HepG2 (cell line): ENCODE results near the gene KIRREL2. TPM values are rescaled to one million over a fixed set of nuclear protein-coding genes. Genes with fewer than 3 reads are reported as not detected.

ENCODE experiments used
- ATAC-seq: fragments of 200-7000 bp; cut with Tn5 transposase; 3 replicates; pipeline ENCODE4 v1.9.1; 2020; ENCODE audit warnings: mild to moderate bottlenecking, moderate library complexity
- BruUV-seq: library from RNA; stranded (reverse); fragments of 400-500 nt; replicated peaks from 2 replicates; lab custom pipeline; 2021; lab: Mats Ljungman, UMichigan
- CTCF ChIA-PET: fragments of 300-600 bp; formaldehyde crosslinking; extraction: SDS; loops from one replicate; lab custom pipeline; 2021; ENCODE audit warnings: low total read pairs, inconsistent platforms, low intra/inter-chr PET ratio; lab: Yijun Ruan, JAX
- POLR2A ChIA-PET: fragments of 350-600 bp; sonication (Branson Sonifier 250); formaldehyde crosslinking; loops from one replicate; lab custom pipeline; 2020; ENCODE audit warnings: antibody characterized with exemption, inconsistent platforms; lab: Yijun Ruan, JAX
- DNase-seq: peaks from one replicate; pipeline ENCODE4 v3.0.0-alpha.2; 2015; ENCODE audit warnings: low spot score
- FAIRE-seq: peaks from 3 replicates; lab custom pipeline; 2011; peaks lifted over from hg19 to GRCh38; lab: Jason Lieb, UNC
- H2AFZ ChIP-seq: one replicate; pipeline ENCODE4 v1.6.1; 2011; ENCODE audit warnings: low read length, inconsistent platforms
- H3K27ac ChIP-seq: fragments of 300-600 bp; 3 replicates; pipeline ENCODE4 v1.8.0; 2011; ENCODE audit warnings: mixed run types, mild to moderate bottlenecking, mixed read lengths, low read length, inconsistent platforms; ENCODE audit not compliant: insufficient read depth; ENCODE audit errors: extremely low read length
- H3K27me3 ChIP-seq, 2 experiments: fragments of 200-600 bp in 1 of 2; 2 replicates in 1 of 2; 3 replicates in 1 of 2; pipeline versions ENCODE4 v1.6.0 to v1.8.0; 2011; ENCODE audit warnings: low read length in 2 of 2, mild to moderate bottlenecking in 2 of 2, moderate library complexity in 2 of 2, inconsistent platforms in 1 of 2; ENCODE audit not compliant: insufficient read depth in 2 of 2, control insufficient read depth in 1 of 2
- H3K36me3 ChIP-seq, 2 experiments: fragments of 200-600 bp in 1 of 2; replicated peaks in 1 of 2; 2 replicates in 1 of 2; 3 replicates in 1 of 2; pipeline versions ENCODE4 v1.5.1 to v1.8.0; 2011; ENCODE audit warnings: low read length in 2 of 2, inconsistent platforms in 1 of 2; ENCODE audit not compliant: insufficient read depth in 2 of 2, control insufficient read depth in 1 of 2
- H3K4me1 ChIP-seq: 2 replicates; pipeline ENCODE4 v1.5.1; 2012; ENCODE audit warnings: low read length, inconsistent platforms; ENCODE audit not compliant: insufficient read depth
- H3K4me2 ChIP-seq: 2 replicates; pipeline ENCODE4 v1.6.0; 2011; ENCODE audit warnings: low read depth, low read length, inconsistent platforms
- H3K4me3 ChIP-seq, 3 experiments: fragments of 200-600 bp in 1 of 3; sonication (generic), shearing (Covaris generic) in 1 of 3; replicated peaks in 1 of 3; 2 replicates each; pipeline ENCODE4 v1.5.1; 2011 to 2016; ENCODE audit warnings: low read length in 3 of 3, inconsistent platforms in 2 of 3, low read depth in 2 of 3, mild to moderate bottlenecking in 2 of 3, control low read depth in 1 of 3, mixed read lengths in 1 of 3; ENCODE audit not compliant: insufficient read depth in 1 of 3
- H3K79me2 ChIP-seq: one replicate; pipeline ENCODE4 v1.6.1; 2011; ENCODE audit warnings: low read length, inconsistent platforms; ENCODE audit not compliant: insufficient read depth
- H3K9ac ChIP-seq: 2 replicates; pipeline ENCODE4 v1.6.0; 2011; ENCODE audit warnings: mild to moderate bottlenecking, low read depth, low read length, inconsistent platforms; ENCODE audit not compliant: insufficient read depth
- H3K9me3 ChIP-seq: 2 replicates; pipeline ENCODE4 v1.5.1; 2012; ENCODE audit warnings: mild to moderate bottlenecking, low read length
- H4K20me1 ChIP-seq: 2 replicates; pipeline ENCODE4 v1.6.0; 2011; ENCODE audit warnings: inconsistent platforms, mild to moderate bottlenecking, low read length, moderate library complexity; ENCODE audit not compliant: insufficient read depth
- FOXM1 ChIP-seq: sonication (generic); formaldehyde crosslinking; IDR thresholded peaks from 2 replicates; pipeline ENCODE4 v1.5.0; 2020; ENCODE audit warnings: missing genetic modification reagents
- HCFC1 ChIP-seq: fragments of 150-350 bp; IDR thresholded peaks from 2 replicates; pipeline ENCODE4 v1.6.1; 2014; ENCODE audit warnings: low read depth, low read length
- HNRNPK ChIP-seq: fragments of 200-400 bp; formaldehyde crosslinking; IDR thresholded peaks from 2 replicates; pipeline ENCODE4 v1.6.1; 2018; ENCODE audit warnings: low read length, low read depth, moderate library complexity, mild to moderate bottlenecking; ENCODE audit not compliant: poor library complexity, severe bottlenecking
- RBAK ChIP-seq: sonication (generic); formaldehyde crosslinking; IDR thresholded peaks from 2 replicates; pipeline ENCODE4 v1.5.1; 2020; ENCODE audit warnings: mild to moderate bottlenecking, missing genetic modification reagents
- SRF ChIP-seq: IDR thresholded peaks from 2 replicates; pipeline ENCODE4 v1.6.1; 2011; ENCODE audit warnings: mild to moderate bottlenecking, low read depth, low read length, moderate library complexity
- SSRP1 ChIP-seq: IDR thresholded peaks from 2 replicates; pipeline ENCODE4 v1.6.1; 2016; ENCODE audit warnings: control low read depth
- ZBTB7B ChIP-seq: sonication (generic); formaldehyde crosslinking; IDR thresholded peaks from 2 replicates; pipeline ENCODE4 v1.4.0; 2020; ENCODE audit warnings: missing genetic modification reagents
- ZNF567 ChIP-seq: sonication (generic); formaldehyde crosslinking; IDR thresholded peaks from 2 replicates; pipeline ENCODE4 v1.8.1; 2023; ENCODE audit warnings: mild to moderate bottlenecking, missing genetic modification reagents, borderline replicate concordance
- ZNF749 ChIP-seq: sonication (generic); formaldehyde crosslinking; IDR thresholded peaks from 2 replicates; pipeline ENCODE4 v1.8.0; 2022; ENCODE audit warnings: mild to moderate bottlenecking, missing genetic modification reagents, moderate library complexity, borderline replicate concordance
- ZZZ3 ChIP-seq: sonication (generic); formaldehyde crosslinking; IDR thresholded peaks from 2 replicates; pipeline ENCODE4 v1.4.0; 2020; ENCODE audit warnings: missing genetic modification reagents, mild to moderate bottlenecking, borderline replicate concordance
- WGBS: methylation state at CpG from one replicate; pipeline ENCODE4 v1.1.6; 2017; ENCODE audit warnings: low lambda C conversion rate; 5-methylcytosine and 5-hydroxymethylcytosine counted together
- in situ Hi-C: cut with HindIII; loops from 2 replicates; pipeline ENCODE4 v1.10.0; 2017; ENCODE audit warnings: low pct_unique_long_range_greater_than_20kb; ENCODE audit not compliant: extremely low pct_ligation_motif_present
- intact Hi-C: fragments of 100-400 bp; cut with micrococcal nuclease; formaldehyde crosslinking; loops from one replicate; pipeline ENCODE4 v1.10.0; 2022; ENCODE audit not compliant: unreplicated experiment
- polyA plus RNA-seq, 8 experiments: library from polyadenylated mRNA; depleted of rRNA in 3 of 8; stranded (reverse) in 7 of 8; unstranded in 1 of 8; fragments of >200 nt; fragmentation: Illumina TruSeq in 4 of 8; extraction: Trizol in 4 of 8; gene quantifications; 2 replicates each; pipeline versions ENCODE4 v1.2.1 to v1.2.3, GENCODE V29; 2011 to 2016; ENCODE audit warnings: low read depth in 4 of 8, missing spikeins in 1 of 8, mixed read lengths in 1 of 8; ENCODE audit not compliant: insufficient read depth in 1 of 8
- total RNA-seq, 5 experiments: library from RNA; depleted of rRNA; stranded (reverse); fragments of >200 nt; fragmentation: Illumina TruSeq; extraction: Trizol; gene quantifications; 2 replicates each; pipeline ENCODE4 v1.2.3, GENCODE V29; 2016; ENCODE audit warnings: low read depth in 1 of 5
- TF ChIP-seq, protein P1 (sequence below): sonication (generic); formaldehyde crosslinking; IDR thresholded peaks from 2 replicates; pipeline ENCODE4 v1.4.0; 2020; ENCODE audit warnings: low read depth, mild to moderate bottlenecking, missing genetic modification reagents

KIRREL2 gene
- total and polyA plus RNA-seq, 2 of the 13 experiments (the other 11 are each of a cell fraction or from before 2014, with no cell fraction given) = 0.18 to 2.4 TPM

DNA sequence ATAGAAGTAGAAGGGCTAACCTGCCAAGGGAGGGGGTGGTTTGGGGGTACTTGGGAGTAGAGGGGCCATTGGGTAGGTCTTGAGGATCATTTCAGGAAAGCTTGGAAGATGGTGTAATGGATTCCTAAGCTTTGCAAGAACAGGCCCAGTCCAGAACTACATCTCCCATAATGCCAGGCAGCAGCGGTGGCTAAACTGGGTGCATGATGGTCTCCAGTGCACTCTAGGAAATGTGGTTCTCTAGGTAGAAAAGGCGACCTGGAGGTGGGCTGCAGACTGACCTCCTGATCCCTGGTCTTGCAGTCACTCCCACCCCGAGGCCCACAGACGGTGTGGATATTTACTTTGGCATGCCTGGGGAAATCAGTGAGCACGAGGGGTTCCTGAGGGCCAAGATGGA lies 15.5 kb downstream of the KIRREL2 start (continued):
- TF ChIP-seq ZNF567 (CRISPR knock-in tag) (no peak), HNRNPK (no peak), HCFC1 (peak; percentile 13; the same call in 1 of the 2 replicates), ZNF749 (no peak), FOXM1 (CRISPR knock-in tag) (no peak)
- TF ChIP-seq, all 625 proteins: peak for 4

DNA sequence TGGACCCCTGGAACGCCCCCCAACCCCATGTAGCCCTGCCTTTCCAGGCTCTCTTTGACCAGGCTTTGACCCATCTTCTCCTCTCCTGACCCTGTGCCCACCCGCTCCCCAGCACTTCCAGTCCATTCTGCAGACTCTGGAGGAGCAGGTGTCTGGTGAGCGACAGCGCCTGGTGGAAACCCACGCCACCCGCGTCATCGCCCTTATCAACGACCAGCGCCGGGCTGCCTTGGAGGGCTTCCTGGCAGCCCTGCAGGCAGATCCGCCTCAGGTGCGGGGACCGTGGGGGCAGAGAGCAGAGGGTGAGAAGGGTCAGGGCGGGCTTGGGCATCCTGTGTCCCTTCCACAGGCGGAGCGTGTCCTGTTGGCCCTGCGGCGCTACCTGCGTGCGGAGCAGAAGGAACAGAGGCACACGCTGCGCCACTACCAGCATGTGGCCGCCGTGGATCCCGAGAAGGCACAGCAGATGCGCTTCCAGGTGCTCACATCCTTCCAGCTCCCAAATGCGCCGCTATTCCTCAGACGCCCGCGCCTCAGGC lies 17.8 kb downstream of the KIRREL2 start:
- intact Hi-C loops (no loop called here), in situ Hi-C loops (no loop called here)
- Histone ChIP-seq H3K36me3 (no peaks in the 10 kb centered on the region), H3K27me3 (no peaks in the 10 kb centered on the region; a peak in 2 of 5 replicates), H3K4me1 (peaks cover 6% of the 10 kb centered on the region), H3K9me3 (no peaks in the 10 kb centered on the region), H3K27ac (no peak overlapping the region), H3K4me2 (no peak overlapping the region), H3K4me3 (no peak overlapping the region), H3K9ac (no peak overlapping the region), H4K20me1 (no peaks in the 10 kb centered on the region), H3K79me2 (no peaks in the 10 kb centered on the region), H2AFZ (no peak overlapping the region)
- no peak for ATAC-seq
- 78% methylated on average over 25 of the region's 32 CpGs for WGBS
- ChIA-PET POLR2A (no interaction called here), CTCF (no interaction called here)
- TF ChIP-seq SSRP1 (CRISPR knock-in tag) (no peak), ZZZ3 (no peak), ZBTB7B (CRISPR knock-in tag) (no peak), SRF (no peak), RBAK (CRISPR knock-in tag) (no peak)
- TF ChIP-seq, protein P1, sequence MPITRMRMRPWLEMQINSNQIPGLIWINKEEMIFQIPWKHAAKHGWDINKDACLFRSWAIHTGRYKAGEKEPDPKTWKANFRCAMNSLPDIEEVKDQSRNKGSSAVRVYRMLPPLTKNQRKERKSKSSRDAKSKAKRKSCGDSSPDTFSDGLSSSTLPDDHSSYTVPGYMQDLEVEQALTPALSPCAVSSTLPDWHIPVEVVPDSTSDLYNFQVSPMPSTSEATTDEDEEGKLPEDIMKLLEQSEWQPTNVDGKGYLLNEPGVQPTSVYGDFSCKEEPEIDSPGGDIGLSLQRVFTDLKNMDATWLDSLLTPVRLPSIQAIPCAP (CRISPR knock-in tag) = no peak
- no peak for FAIRE-seq
- BruUV-seq = no TSS peak
- no peak for DNase-seq
